ENCODE measurements around the gene PHGDH. TPM values are rescaled to one million over a fixed set of nuclear protein-coding genes. Genes with fewer than 3 reads are reported as not detected.
A peak's percentile ranks its signal among the peaks of the same experiment; 100 is the strongest.

PHGDH gene
- total RNA-seq, 4 donors from 2014 or later, result 16.5 to 56.3 (median 42.9) TPM

DNA sequence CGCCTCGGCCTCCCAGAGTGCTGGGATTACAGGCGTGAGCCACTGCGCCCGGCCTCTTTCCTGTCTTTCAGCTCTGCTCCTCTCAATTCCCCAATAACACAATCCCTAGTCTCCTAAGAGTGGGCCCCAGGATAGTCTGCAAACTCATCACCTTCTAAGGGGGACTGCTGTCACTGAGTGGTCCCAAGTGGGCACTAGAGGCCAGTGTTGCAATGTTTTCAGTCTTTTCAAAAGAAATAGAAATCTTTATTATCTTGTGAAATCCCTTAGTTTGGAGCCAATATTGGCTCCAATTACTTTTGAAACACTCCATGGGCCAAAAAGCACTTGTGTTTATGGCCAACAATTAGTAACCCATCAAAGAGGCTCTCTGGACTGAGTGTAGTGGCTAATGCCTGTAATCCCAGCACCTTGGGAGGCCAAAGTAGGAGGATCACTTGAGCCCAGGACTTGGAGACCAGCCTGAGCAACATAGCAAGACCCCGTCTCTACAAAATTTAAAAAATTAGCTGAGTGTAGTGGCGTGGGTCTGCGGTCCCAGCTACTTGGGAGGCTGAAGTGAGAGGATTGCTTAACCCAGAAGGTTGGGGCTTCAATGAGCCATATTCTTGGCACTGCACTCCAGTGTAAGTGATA, 35.0 kb upstream of the PHGDH start:
- TF ChIP-seq, protein P1, sequence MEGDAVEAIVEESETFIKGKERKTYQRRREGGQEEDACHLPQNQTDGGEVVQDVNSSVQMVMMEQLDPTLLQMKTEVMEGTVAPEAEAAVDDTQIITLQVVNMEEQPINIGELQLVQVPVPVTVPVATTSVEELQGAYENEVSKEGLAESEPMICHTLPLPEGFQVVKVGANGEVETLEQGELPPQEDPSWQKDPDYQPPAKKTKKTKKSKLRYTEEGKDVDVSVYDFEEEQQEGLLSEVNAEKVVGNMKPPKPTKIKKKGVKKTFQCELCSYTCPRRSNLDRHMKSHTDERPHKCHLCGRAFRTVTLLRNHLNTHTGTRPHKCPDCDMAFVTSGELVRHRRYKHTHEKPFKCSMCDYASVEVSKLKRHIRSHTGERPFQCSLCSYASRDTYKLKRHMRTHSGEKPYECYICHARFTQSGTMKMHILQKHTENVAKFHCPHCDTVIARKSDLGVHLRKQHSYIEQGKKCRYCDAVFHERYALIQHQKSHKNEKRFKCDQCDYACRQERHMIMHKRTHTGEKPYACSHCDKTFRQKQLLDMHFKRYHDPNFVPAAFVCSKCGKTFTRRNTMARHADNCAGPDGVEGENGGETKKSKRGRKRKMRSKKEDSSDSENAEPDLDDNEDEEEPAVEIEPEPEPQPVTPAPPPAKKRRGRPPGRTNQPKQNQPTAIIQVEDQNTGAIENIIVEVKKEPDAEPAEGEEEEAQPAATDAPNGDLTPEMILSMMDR (IDR thresholded peaks at IDR 0.05), result peak in 1 of 5 experiments; percentile 28
- peak in 1 of 2 donors; percentile 71 for TF ChIP-seq EP300 (IDR thresholded peaks at IDR 0.05)
- no peak for TF ChIP-seq POLR2A (IDR thresholded peaks at IDR 0.05)
- Histone ChIP-seq H3K9me3 (no peaks in the 10 kb centered on the region), H3K4me3 (no peak overlapping the region), H3K36me3 (no peaks in the 10 kb centered on the region), H3K4me1 (peaks cover 0 to 33% (median 7%) of the 10 kb centered on the region in 4 donors), H3K27me3 (no peaks in the 10 kb centered on the region), H3K27ac (peak overlapping the region in 2 of 4 donors; percentile 4 to 67)
- peak; percentile 37 to 65 for DNase-seq (ENCODE audit: low spot score in 2 of 2)
- WGBS, 2 donors, result 69 to 86% methylated on average over 8 of the region's 8 CpGs

DNA sequence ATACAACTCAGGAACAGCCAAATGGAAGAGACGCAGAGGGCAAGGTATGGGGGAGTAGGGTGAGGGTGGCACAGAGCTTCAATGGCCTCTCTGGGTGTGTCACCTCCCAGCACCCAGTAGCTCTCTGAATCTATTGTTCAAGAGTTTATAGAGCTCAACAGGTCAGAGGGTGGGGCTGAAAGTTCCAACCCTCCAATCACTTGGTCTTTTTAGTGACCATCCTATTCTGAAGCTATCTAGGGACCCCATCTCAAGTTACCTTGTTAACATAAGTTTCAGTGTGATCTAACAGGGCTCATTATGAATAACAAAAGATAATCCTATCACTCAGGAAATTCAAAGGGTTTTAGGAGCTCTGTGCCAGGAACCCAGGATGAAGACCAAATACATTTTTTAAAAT, 32.5 kb upstream of the PHGDH start:
- H3K4me3 ChIP-seq, result no peak overlapping the region
- TF ChIP-seq, protein P1 (IDR thresholded peaks at IDR 0.05), result no peak
- TF ChIP-seq POLR2A (IDR thresholded peaks at IDR 0.05) (no peak), EP300 (IDR thresholded peaks at IDR 0.05) (no peak)
- H3K4me1 ChIP-seq, result peaks cover 0 to 23% (median 2%) of the 10 kb centered on the region in 4 donors
- H3K9me3 ChIP-seq, result no peaks in the 10 kb centered on the region
- H3K27me3 ChIP-seq, result no peaks in the 10 kb centered on the region
- no peaks in the 10 kb centered on the region for H3K36me3 ChIP-seq
- no peak for DNase-seq (ENCODE audit: low spot score in 2 of 2)
- no peak overlapping the region for H3K27ac ChIP-seq
- WGBS, 2 donors, result 96 to 100% methylated on average over 1 of the region's 1 CpG

DNA sequence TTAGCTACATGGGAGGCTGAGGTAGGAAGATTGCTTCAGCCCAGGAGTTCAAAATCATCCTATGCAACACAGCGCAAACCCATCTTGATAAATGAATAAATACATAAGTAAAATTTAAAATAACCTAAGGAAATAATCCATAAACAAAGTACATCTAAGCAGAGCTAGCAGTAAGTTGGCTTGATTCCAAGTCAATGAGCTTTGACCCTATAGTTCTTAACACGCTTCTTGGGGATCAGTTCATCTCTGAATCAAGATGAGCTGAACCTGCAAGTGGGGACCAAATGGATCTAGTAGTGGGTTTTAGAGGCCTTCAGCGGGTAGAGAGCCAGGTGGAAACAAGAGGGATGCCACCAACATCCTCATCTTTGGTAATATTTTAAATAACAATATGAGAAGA, 31.5 kb upstream of the PHGDH start:
- Histone ChIP-seq H3K27me3 (no peaks in the 10 kb centered on the region), H3K9me3 (no peaks in the 10 kb centered on the region), H3K27ac (no peak overlapping the region), H3K36me3 (no peaks in the 10 kb centered on the region), H3K4me1 (peaks cover 0 to 13% (median 0%) of the 10 kb centered on the region in 4 donors), H3K4me3 (no peak overlapping the region)
- DNase-seq (ENCODE audit: low spot score in 2 of 2), result no peak
- TF ChIP-seq EP300 (IDR thresholded peaks at IDR 0.05) (no peak), POLR2A (IDR thresholded peaks at IDR 0.05) (no peak)
- TF ChIP-seq, protein P1 (IDR thresholded peaks at IDR 0.05), result no peak
- WGBS, 2 donors, result 82 to 85% methylated on average over 3 of the region's 3 CpGs

DNA sequence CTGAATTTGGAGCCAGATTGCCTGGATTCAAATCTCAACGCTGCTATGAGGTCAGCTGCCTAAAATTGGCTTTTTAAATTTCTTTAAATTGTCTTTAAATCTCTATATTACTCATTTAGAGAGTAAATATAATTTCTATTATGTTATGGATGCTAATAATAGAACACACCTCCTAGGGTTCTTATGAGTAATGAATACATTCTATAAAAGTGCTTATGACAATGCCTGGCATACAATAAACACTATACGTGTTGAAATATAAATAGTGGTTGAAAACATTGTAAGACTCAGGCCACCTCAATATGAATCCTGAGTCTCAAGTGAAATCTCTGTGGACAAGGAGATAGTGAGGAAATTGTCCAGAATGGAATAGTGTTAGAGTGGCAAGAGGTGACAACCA, 31.0 kb upstream of the PHGDH start:
- Histone ChIP-seq H3K27ac (no peak overlapping the region), H3K4me3 (no peak overlapping the region), H3K4me1 (peaks cover 0 to 8% (median 0%) of the 10 kb centered on the region in 4 donors), H3K36me3 (no peaks in the 10 kb centered on the region), H3K9me3 (no peaks in the 10 kb centered on the region), H3K27me3 (no peaks in the 10 kb centered on the region)
- WGBS, 2 donors, result 70% methylated on average over 2 of the region's 2 CpGs
- TF ChIP-seq EP300 (IDR thresholded peaks at IDR 0.05) (no peak), POLR2A (IDR thresholded peaks at IDR 0.05) (no peak)
- TF ChIP-seq, protein P1 (IDR thresholded peaks at IDR 0.05), result no peak
- DNase-seq (ENCODE audit: low spot score in 2 of 2), result no peak

DNA sequence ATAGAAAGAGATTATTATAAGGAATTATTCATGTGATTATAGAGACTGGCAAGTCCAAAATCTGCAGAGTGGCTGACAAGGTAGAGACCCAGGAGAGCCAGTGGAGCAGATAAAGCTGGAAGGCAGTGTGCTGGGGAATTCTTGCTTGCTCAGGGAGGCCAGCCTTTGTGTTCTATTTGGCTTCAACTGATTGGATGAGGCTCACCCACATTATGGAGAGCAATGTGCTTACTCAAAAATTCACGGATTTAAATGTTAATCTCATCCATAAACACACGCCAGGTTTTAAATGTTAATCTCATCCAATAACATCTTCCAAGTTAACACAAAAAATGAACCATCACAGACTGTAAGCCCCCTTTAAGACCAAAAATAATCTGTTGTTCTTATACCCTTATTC, 30.2 kb upstream of the PHGDH start:
- Histone ChIP-seq H3K27me3 (no peaks in the 10 kb centered on the region), H3K9me3 (no peaks in the 10 kb centered on the region), H3K27ac (no peak overlapping the region), H3K4me1 (peaks cover 0 to 4% (median 0%) of the 10 kb centered on the region in 4 donors), H3K4me3 (no peak overlapping the region), H3K36me3 (no peaks in the 10 kb centered on the region)
- TF ChIP-seq, protein P1 (IDR thresholded peaks at IDR 0.05), result no peak
- no peak for TF ChIP-seq EP300 (IDR thresholded peaks at IDR 0.05)
- no peak for TF ChIP-seq POLR2A (IDR thresholded peaks at IDR 0.05)
- WGBS, 2 donors, result 86 to 96% methylated on average over 2 of the region's 2 CpGs
- DNase-seq (ENCODE audit: low spot score in 2 of 2), result no peak
